IMR-90 (cell line): ENCODE results near the gene UBE2E2. TPM values are rescaled to one million over a fixed set of nuclear protein-coding genes. Genes with fewer than 3 reads are reported as not detected.

Source experiments
- ATAC-seq: fragments of 200-7000 bp; cut with Tn5 transposase; 2 replicates; pipeline ENCODE4 v1.9.1; 2020; ENCODE audit warnings: low read depth, mild to moderate bottlenecking, moderate library complexity
- BruUV-seq: library from RNA; stranded (reverse); fragments of 400-500 nt; replicated peaks from 2 replicates; lab custom pipeline; 2021; lab: Mats Ljungman, UMichigan
- CTCF ChIA-PET: fragments of 300-600 bp; formaldehyde crosslinking; extraction: SDS; loops from one replicate; lab custom pipeline; 2021; ENCODE audit warnings: antibody characterized with exemption; lab: Yijun Ruan, JAX
- POLR2A ChIA-PET: fragments of 300-600 bp; sonication (Branson Sonifier 250); formaldehyde crosslinking; loops from one replicate; lab custom pipeline; 2022; ENCODE audit warnings: antibody characterized with exemption; ENCODE audit not compliant: unreplicated experiment; lab: Charles Lee
- DNase-seq: peaks from one replicate; pipeline ENCODE4 v3.0.0; 2013
- H2AFZ ChIP-seq: replicated peaks from 2 replicates; pipeline ENCODE3; 2013; ENCODE audit warnings: low read length, mild to moderate bottlenecking; ENCODE audit not compliant: poor library complexity
- H2AK5ac ChIP-seq: 2 replicates; pipeline ENCODE4 v1.6.1; 2013; ENCODE audit warnings: low read depth, low read length, inconsistent platforms
- H2AK9ac ChIP-seq: replicated peaks from 2 replicates; pipeline ENCODE3; 2013; ENCODE audit warnings: mild to moderate bottlenecking, low read depth, low read length, moderate library complexity; ENCODE audit not compliant: poor library complexity
- H2BK120ac ChIP-seq: 2 replicates; pipeline ENCODE4 v1.6.1; 2013; ENCODE audit warnings: low read depth, low read length, inconsistent platforms
- H2BK15ac ChIP-seq: 3 replicates; pipeline ENCODE4 v1.6.1; 2013; ENCODE audit warnings: low read depth, low read length, inconsistent platforms
- H2BK20ac ChIP-seq: 2 replicates; pipeline ENCODE4 v1.6.1; 2013; ENCODE audit warnings: low read depth, mild to moderate bottlenecking, inconsistent platforms, low read length, moderate library complexity
- H2BK5ac ChIP-seq: 2 replicates; pipeline ENCODE4 v1.6.1; 2013; ENCODE audit warnings: mild to moderate bottlenecking, low read depth, low read length, inconsistent platforms; ENCODE audit not compliant: poor library complexity, severe bottlenecking
- H3K14ac ChIP-seq: replicated peaks from 2 replicates; pipeline ENCODE4 v1.6.1; 2013; ENCODE audit warnings: low read depth, low read length, inconsistent platforms
- H3K18ac ChIP-seq: 2 replicates; pipeline ENCODE4 v1.6.1; 2013; ENCODE audit warnings: low read depth, low read length, control low read depth
- H3K23ac ChIP-seq: 2 replicates; pipeline ENCODE4 v1.6.1; 2013; ENCODE audit warnings: low read depth, low read length, inconsistent platforms
- H3K27ac ChIP-seq: 2 replicates; pipeline ENCODE4 v1.5.1; 2013; ENCODE audit warnings: mild to moderate bottlenecking, control low read depth, low read length; ENCODE audit not compliant: insufficient read depth
- H3K27me3 ChIP-seq: 2 replicates; pipeline ENCODE4 v1.6.1; 2013; ENCODE audit warnings: low read length; ENCODE audit not compliant: control insufficient read depth, insufficient read depth
- H3K36me3 ChIP-seq: 2 replicates; pipeline ENCODE4 v1.6.1; 2013; ENCODE audit warnings: low read length, mixed read lengths; ENCODE audit not compliant: control insufficient read depth, insufficient read depth
- H3K4ac ChIP-seq: 2 replicates; pipeline ENCODE4 v1.6.1; 2013; ENCODE audit warnings: low read depth, low read length, inconsistent platforms
- H3K4me1 ChIP-seq: 2 replicates; pipeline ENCODE4 v1.6.1; 2013; ENCODE audit warnings: low read length, mixed read lengths; ENCODE audit not compliant: control insufficient read depth, insufficient read depth
- H3K4me2 ChIP-seq: 2 replicates; pipeline ENCODE4 v1.6.1; 2013; ENCODE audit warnings: low read depth, mild to moderate bottlenecking, control low read depth, low read length, moderate library complexity
- H3K4me3 ChIP-seq: 2 replicates; pipeline ENCODE4 v1.5.1; 2013; ENCODE audit warnings: low read depth, mild to moderate bottlenecking, control low read depth, low read length, moderate library complexity; ENCODE audit not compliant: insufficient read depth
- H3K56ac ChIP-seq: 2 replicates; pipeline ENCODE4 v1.6.1; 2013; ENCODE audit warnings: low read length, inconsistent platforms; ENCODE audit not compliant: insufficient read depth; ENCODE audit errors: extremely low read depth
- H3K79me1 ChIP-seq, 2 experiments: 2 replicates each; pipeline ENCODE4 v1.6.1; 2013; ENCODE audit warnings: low read length in 2 of 2, inconsistent platforms in 1 of 2, low read depth in 1 of 2
- H3K9ac ChIP-seq: 2 replicates; pipeline ENCODE4 v1.6.1; 2013; ENCODE audit warnings: low read depth, low read length, control low read depth
- H3K9me1 ChIP-seq: 2 replicates; pipeline ENCODE4 v1.6.1; 2013; ENCODE audit warnings: low read length, inconsistent platforms; ENCODE audit not compliant: insufficient read depth
- H3K9me3 ChIP-seq: 2 replicates; pipeline ENCODE4 v1.6.1; 2013; ENCODE audit warnings: low read length; ENCODE audit not compliant: control insufficient read depth, insufficient read depth
- H4K20me1 ChIP-seq: 2 replicates; pipeline ENCODE4 v1.6.1; 2013; ENCODE audit warnings: low read length, inconsistent platforms; ENCODE audit not compliant: insufficient read depth
- H4K5ac ChIP-seq: 2 replicates; pipeline ENCODE4 v1.6.1; 2013; ENCODE audit warnings: mild to moderate bottlenecking, low read depth, low read length, control low read depth
- H4K8ac ChIP-seq, 2 experiments: 2 replicates each; pipeline ENCODE4 v1.6.1; 2013; ENCODE audit warnings: low read depth in 2 of 2, low read length in 2 of 2, control low read depth in 1 of 2, inconsistent platforms in 1 of 2
- H4K91ac ChIP-seq: 2 replicates; pipeline ENCODE4 v1.6.1; 2013; ENCODE audit warnings: low read depth, low read length, inconsistent platforms; ENCODE audit not compliant: insufficient read depth
- FOS ChIP-seq: fragments of 150-350 bp; IDR thresholded peaks from 2 replicates; pipeline ENCODE4 v1.6.1; 2016; ENCODE audit warnings: low read depth, low read length
- MAFK ChIP-seq: IDR thresholded peaks from 2 replicates; pipeline ENCODE4 v1.6.1; 2012; ENCODE audit warnings: low read depth, low read length, improper control_type of control experiment
- MXI1 ChIP-seq: IDR thresholded peaks from 2 replicates; pipeline ENCODE4 v1.6.1; 2012; ENCODE audit warnings: low read depth, mild to moderate bottlenecking, low read length, moderate library complexity, borderline replicate concordance
- POLR2A ChIP-seq: IDR thresholded peaks from 2 replicates; pipeline ENCODE4 v1.6.1; 2012; ENCODE audit warnings: mild to moderate bottlenecking, low read depth, low read length
- RFX5 ChIP-seq: IDR thresholded peaks from 2 replicates; pipeline ENCODE4 v1.8.0; 2012; ENCODE audit warnings: low read depth, mild to moderate bottlenecking, low read length, moderate library complexity
- USF2 ChIP-seq: fragments of 150-350 bp; IDR thresholded peaks from 2 replicates; pipeline ENCODE4 v1.6.1; 2017; ENCODE audit warnings: mild to moderate bottlenecking, antibody characterized with exemption, low read length, low read depth
- WGBS, 2 experiments: methylation state at CpG; one replicate each; pipeline versions ENCODE4 v1.1.5 to v1.1.7; 2013; ENCODE audit warnings: missing lambda C conversion rate in 2 of 2; ENCODE audit not compliant: insufficient read length in 1 of 2; ENCODE audit errors: extremely low coverage in 2 of 2; 5-methylcytosine and 5-hydroxymethylcytosine counted together
- dilution Hi-C: fragments of 300-500 bp; cut with HindIII; formaldehyde crosslinking; loops from one replicate; pipeline ENCODE4 v1.14.3; 2018; ENCODE audit warnings: low sequenced_read_pairs; ENCODE audit not compliant: unreplicated experiment
- in situ Hi-C: fragments of 300-500 bp; cut with MboI; formaldehyde crosslinking; loops from 3 replicates; pipeline ENCODE4 v1.14.3; 2019; ENCODE audit warnings: low sequenced_read_pairs, inconsistent platforms, mixed read lengths
- intact Hi-C: fragments of 100-400 bp; cut with micrococcal nuclease; formaldehyde crosslinking; loops from 2 replicates; pipeline ENCODE4 v1.10.0; 2022
- polyA plus RNA-seq, 3 experiments: library from polyadenylated mRNA; depleted of rRNA; stranded (reverse); fragments of >200 nt; gene quantifications; 2 replicates each; pipeline ENCODE4 v1.2.3, GENCODE V29; 2012; ENCODE audit warnings: low replicate concordance in 1 of 3
- total RNA-seq: library from RNA; depleted of rRNA; stranded (reverse); fragments of >200 nt; gene quantifications from 2 replicates; pipeline ENCODE4 v1.2.3, GENCODE V29; 2012
- TF ChIP-seq, protein P1 (sequence below): fragments of 150-350 bp; IDR thresholded peaks from 2 replicates; pipeline ENCODE4 v1.6.1; 2016; ENCODE audit warnings: low read depth, mild to moderate bottlenecking, low read length, moderate library complexity, borderline replicate concordance

The UBE2E2 gene
- total and polyA plus RNA-seq, 2 of the 4 experiments (the other 2 are of a cell fraction): 18.6 to 32.7 TPM

DNA sequence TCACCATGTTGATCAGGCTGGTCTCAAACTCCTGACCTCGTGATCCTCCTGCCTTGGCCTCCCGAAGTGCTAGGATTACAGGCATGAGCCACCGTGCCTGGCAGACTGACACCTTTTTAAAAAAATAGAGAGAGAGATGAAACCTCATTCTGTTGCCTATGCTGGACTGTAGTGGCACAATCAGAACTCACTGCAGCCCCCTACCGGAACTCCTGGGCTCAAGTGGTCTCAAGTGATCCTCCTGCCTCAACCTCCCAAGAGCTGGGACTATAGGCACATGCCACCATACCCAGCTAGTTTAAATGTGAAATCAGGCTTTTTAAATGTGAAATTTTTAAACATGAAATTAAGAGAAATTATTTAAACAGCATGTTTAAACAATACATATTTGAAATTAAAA, 337.5 kb downstream of the UBE2E2 start:
- POLR2A ChIA-PET: no interaction called here
- intact Hi-C loops: no loop called here

More for the DNA sequence above, 337.5 kb downstream of the UBE2E2 start:
- dilution Hi-C loops: no loop called here
- WGBS, 2 experiments: 100% methylated on average over 1 of the region's 4 CpGs; no CpG with 5 or more reads in 1 of the 2 experiments
- Histone ChIP-seq H3K56ac (no peak overlapping the region), H3K79me1 (no peaks in the 10 kb centered on the region), H3K18ac (no peak overlapping the region), H3K9me1 (no peaks in the 10 kb centered on the region; the same call in 1 of the 2 replicates), H3K4ac (no peak overlapping the region), H3K23ac (no peak overlapping the region), H2AK9ac (no peak overlapping the region), H4K20me1 (no peaks in the 10 kb centered on the region), H4K5ac (no peak overlapping the region), H3K9me3 (no peaks in the 10 kb centered on the region), H2BK15ac (no peak overlapping the region), H2BK120ac (no peak overlapping the region), H3K14ac (no peak overlapping the region), H2AFZ (no peak overlapping the region), H3K4me1 (no peaks in the 10 kb centered on the region), H2AK5ac (no peak overlapping the region), H3K9ac (no peak overlapping the region), H3K36me3 (no peaks in the 10 kb centered on the region), H2BK20ac (no peak overlapping the region), H3K4me2 (no peak overlapping the region), H2BK5ac (no peak overlapping the region), H3K27ac (no peak overlapping the region), H4K91ac (no peak overlapping the region), H3K4me3 (no peak overlapping the region), H3K27me3 (no peaks in the 10 kb centered on the region), H4K8ac (no peak overlapping the region)
- ATAC-seq (no peak), DNase-seq (no peak)
- TF ChIP-seq USF2 (no peak), RFX5 (no peak), POLR2A (no peak), MAFK (no peak), MXI1 (no peak), FOS (no peak)
- TF ChIP-seq, protein P1, sequence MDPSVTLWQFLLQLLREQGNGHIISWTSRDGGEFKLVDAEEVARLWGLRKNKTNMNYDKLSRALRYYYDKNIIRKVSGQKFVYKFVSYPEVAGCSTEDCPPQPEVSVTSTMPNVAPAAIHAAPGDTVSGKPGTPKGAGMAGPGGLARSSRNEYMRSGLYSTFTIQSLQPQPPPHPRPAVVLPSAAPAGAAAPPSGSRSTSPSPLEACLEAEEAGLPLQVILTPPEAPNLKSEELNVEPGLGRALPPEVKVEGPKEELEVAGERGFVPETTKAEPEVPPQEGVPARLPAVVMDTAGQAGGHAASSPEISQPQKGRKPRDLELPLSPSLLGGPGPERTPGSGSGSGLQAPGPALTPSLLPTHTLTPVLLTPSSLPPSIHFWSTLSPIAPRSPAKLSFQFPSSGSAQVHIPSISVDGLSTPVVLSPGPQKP: no peak
- CTCF ChIA-PET: interaction anchor here (0.6 kb wide), 1 partner anchor 326 kb away, joined by 3 read pairs; no protein-coding TSS in a partner anchor
- no TSS peak for BruUV-seq
- in situ Hi-C loops: no loop called here
